Ishikawa (cell line): ENCODE results near the gene SPATA2L.

Experiments
- CEBPB ChIP-seq: IDR thresholded peaks from 2 replicates; pipeline ENCODE4 v1.6.1; 2012
- CREB1 ChIP-seq: IDR thresholded peaks from 2 replicates; pipeline ENCODE4 v1.6.1; 2012; ENCODE audit warnings: low read depth
- EGR1 ChIP-seq: IDR thresholded peaks from 2 replicates; pipeline ENCODE4 v1.6.1; 2012
- EP300 ChIP-seq: IDR thresholded peaks from 2 replicates; pipeline ENCODE4 v1.6.1; 2012; ENCODE audit warnings: borderline replicate concordance
- FOXM1 ChIP-seq: IDR thresholded peaks from 2 replicates; pipeline ENCODE4 v1.6.1; 2012; ENCODE audit warnings: low read depth, borderline replicate concordance
- NFIC ChIP-seq: IDR thresholded peaks from 2 replicates; pipeline ENCODE4 v1.6.1; 2012
- RAD21 ChIP-seq: IDR thresholded peaks from 2 replicates; pipeline ENCODE4 v1.6.1; 2012; ENCODE audit warnings: low read depth
- TAF1 ChIP-seq: IDR thresholded peaks from 2 replicates; pipeline ENCODE4 v1.6.1; 2012; ENCODE audit warnings: low read depth, mild to moderate bottlenecking
- TCF12 ChIP-seq: IDR thresholded peaks from 2 replicates; pipeline ENCODE4 v1.6.1; 2012; ENCODE audit warnings: low read depth
- TEAD4 ChIP-seq: IDR thresholded peaks from 2 replicates; pipeline ENCODE4 v1.6.1; 2012
- YY1 ChIP-seq: IDR thresholded peaks from 2 replicates; pipeline ENCODE4 v1.6.1; 2012; ENCODE audit warnings: low read depth
- ZBTB7A ChIP-seq: IDR thresholded peaks from 2 replicates; pipeline ENCODE4 v1.6.1; 2012; ENCODE audit warnings: low read depth
- TF ChIP-seq, protein P1 (sequence below): IDR thresholded peaks from 2 replicates; pipeline ENCODE4 v1.6.1; 2012
- TF ChIP-seq, protein P2 (sequence below): IDR thresholded peaks from 2 replicates; pipeline ENCODE4 v1.6.1; 2012; ENCODE audit warnings: low read depth, mild to moderate bottlenecking
- TF ChIP-seq, protein P3 (sequence below): IDR thresholded peaks from 2 replicates; pipeline ENCODE4 v1.6.1; 2012

Gene SPATA2L

DNA sequence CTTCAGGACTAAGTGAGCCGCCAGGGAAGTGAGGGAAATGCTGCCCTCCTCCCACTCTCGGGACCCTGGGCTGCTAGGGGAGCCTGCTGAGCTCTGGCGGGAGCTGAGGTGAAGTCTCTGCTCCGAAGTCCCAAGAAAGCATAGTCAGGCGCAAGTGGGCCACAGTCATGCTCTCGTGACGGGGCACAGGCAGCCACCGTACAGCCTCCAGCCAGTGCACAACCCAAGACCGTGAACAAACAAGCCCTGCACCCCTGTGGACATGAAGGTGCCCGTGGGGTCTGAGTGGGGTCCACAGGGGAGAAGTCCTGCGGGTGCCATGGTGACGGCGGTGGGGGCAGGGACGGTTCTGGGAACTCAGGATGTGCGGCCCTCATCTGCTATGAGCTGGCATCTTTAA, 44.5 kb upstream of the SPATA2L start:
- TF ChIP-seq, protein P1, sequence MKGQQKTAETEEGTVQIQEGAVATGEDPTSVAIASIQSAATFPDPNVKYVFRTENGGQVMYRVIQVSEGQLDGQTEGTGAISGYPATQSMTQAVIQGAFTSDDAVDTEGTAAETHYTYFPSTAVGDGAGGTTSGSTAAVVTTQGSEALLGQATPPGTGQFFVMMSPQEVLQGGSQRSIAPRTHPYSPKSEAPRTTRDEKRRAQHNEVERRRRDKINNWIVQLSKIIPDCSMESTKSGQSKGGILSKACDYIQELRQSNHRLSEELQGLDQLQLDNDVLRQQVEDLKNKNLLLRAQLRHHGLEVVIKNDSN = no peak
- TF ChIP-seq YY1 (no peak), TEAD4 (no peak), CEBPB (no peak), TCF12 (no peak), ZBTB7A (no peak), EP300 (no peak), TAF1 (no peak), FOXM1 (no peak), CREB1 (no peak), RAD21 (no peak), EGR1 (no peak), NFIC (no peak)
- TF ChIP-seq, protein P2, sequence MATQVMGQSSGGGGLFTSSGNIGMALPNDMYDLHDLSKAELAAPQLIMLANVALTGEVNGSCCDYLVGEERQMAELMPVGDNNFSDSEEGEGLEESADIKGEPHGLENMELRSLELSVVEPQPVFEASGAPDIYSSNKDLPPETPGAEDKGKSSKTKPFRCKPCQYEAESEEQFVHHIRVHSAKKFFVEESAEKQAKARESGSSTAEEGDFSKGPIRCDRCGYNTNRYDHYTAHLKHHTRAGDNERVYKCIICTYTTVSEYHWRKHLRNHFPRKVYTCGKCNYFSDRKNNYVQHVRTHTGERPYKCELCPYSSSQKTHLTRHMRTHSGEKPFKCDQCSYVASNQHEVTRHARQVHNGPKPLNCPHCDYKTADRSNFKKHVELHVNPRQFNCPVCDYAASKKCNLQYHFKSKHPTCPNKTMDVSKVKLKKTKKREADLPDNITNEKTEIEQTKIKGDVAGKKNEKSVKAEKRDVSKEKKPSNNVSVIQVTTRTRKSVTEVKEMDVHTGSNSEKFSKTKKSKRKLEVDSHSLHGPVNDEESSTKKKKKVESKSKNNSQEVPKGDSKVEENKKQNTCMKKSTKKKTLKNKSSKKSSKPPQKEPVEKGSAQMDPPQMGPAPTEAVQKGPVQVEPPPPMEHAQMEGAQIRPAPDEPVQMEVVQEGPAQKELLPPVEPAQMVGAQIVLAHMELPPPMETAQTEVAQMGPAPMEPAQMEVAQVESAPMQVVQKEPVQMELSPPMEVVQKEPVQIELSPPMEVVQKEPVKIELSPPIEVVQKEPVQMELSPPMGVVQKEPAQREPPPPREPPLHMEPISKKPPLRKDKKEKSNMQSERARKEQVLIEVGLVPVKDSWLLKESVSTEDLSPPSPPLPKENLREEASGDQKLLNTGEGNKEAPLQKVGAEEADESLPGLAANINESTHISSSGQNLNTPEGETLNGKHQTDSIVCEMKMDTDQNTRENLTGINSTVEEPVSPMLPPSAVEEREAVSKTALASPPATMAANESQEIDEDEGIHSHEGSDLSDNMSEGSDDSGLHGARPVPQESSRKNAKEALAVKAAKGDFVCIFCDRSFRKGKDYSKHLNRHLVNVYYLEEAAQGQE = no peak
- TF ChIP-seq, protein P3, sequence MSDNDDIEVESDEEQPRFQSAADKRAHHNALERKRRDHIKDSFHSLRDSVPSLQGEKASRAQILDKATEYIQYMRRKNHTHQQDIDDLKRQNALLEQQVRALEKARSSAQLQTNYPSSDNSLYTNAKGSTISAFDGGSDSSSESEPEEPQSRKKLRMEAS = no peak

DNA sequence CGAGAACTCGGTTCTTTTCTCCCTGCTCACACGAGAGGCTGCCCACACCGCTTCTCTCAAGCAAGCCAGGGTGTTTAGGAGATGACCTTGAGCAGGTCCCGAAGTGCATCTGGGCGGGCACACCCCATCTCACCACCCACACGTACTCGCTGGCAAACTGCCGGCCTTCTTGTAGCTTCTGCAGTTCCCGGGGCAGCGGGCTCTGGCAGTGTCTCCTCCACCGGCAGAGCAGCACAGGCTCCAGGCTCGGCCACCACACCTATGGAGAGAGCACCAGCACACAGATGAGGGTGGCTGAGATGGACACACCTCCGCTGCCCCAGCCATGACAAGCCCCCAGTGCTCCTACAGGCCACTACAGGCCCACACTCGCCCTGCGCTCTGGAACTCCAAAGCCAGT, 43.3 kb upstream of the SPATA2L start:
- TF ChIP-seq, protein P1 = no peak
- no peak for TF ChIP-seq RAD21

DNA sequence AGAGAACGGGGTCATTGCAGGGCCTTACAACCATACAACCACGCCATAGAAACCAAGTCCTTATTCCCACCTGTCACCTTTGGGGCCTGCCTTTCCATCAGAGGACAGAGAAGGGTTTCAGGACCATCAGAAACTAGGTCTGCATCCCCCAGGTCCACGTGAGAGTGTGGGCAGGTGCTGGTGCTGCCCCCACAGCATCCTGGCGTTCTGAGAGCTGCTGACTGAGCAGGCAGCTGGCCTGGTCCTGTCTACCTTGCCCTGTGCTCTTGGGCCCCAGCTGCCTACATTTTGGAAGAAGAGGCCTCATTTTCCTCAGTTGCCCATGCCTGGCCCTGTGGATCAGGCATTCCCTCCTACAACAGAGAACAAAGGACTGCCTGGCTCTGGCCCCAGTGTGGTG, 41.4 kb upstream of the SPATA2L start:
- TF ChIP-seq CREB1 (no peak), CEBPB (no peak), ZBTB7A (no peak), TAF1 (no peak), YY1 (no peak), TCF12 (no peak), FOXM1 (no peak), EP300 (no peak), EGR1 (no peak), TEAD4 (no peak), NFIC (no peak), RAD21 (no peak)
- TF ChIP-seq, protein P3 = no peak
- TF ChIP-seq, protein P1 = no peak
- TF ChIP-seq, protein P2 = no peak

DNA sequence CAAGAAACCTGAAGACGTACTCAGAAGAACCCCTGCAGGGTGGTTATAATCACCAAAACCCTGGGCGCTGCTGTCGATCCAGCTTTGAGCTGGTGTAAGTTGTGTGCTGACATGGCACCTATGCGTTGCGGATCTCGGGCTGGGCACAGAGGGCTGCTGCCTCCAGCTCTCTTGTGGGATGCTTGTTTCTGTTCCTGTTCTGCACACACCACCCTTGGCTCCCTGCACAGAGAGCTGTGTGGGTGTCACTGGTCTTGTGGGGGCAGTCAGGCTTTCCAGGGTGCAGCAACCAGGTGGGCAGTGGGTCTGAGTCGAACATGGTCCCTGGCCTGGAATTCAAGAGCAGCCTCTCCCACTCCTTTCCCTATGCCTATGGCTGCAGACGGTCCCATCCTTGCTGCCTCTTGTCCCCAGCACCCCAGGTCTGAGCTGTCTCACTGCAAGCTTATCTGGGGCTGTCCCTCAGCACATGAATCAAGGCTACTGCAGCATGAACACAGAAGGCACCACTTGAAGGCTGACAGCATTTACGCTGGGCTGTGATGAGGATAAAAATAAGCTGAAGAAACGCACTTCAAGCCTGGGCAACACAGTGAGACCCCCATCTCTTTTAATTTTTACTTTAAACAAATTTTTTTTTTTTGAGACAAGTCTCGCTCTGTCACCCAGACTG, 40.0 kb upstream of the SPATA2L start:
- no peak for TF ChIP-seq ZBTB7A
- TF ChIP-seq, protein P1 = no peak
- TF ChIP-seq TCF12 = no peak
- TF ChIP-seq, protein P3 = no peak
- no peak for TF ChIP-seq CREB1
- TF ChIP-seq, protein P2 = no peak
- TF ChIP-seq FOXM1 = no peak
- TF ChIP-seq NFIC = no peak
- no peak for TF ChIP-seq YY1
- no peak for TF ChIP-seq CEBPB
- no peak for TF ChIP-seq RAD21
- no peak for TF ChIP-seq TEAD4
- no peak for TF ChIP-seq EGR1
- no peak for TF ChIP-seq EP300
- TF ChIP-seq TAF1 = no peak
